Endothelial cell (in vitro differentiated cells): Measurements from ENCODE around the gene MAVS. TPM values are rescaled to one million over a fixed set of nuclear protein-coding genes. Genes with fewer than 3 reads are reported as not detected.
"Not testable (repeated sequence)": the region's sequence is repeated elsewhere in the genome, so short reads cannot be mapped to it uniquely, and the experiment has no call there.

Experiments used
- DNase-seq: peaks from one replicate; pipeline ENCODE4 v3.0.0; 2021; ENCODE audit warnings: low spot score
- H3K27ac Mint-ChIP-seq: one replicate; pipeline ENCODE4 v1.8.0; 2021; ENCODE audit warnings: mixed read lengths, inconsistent platforms; ENCODE audit not compliant: unreplicated experiment
- H3K27me3 Mint-ChIP-seq: one replicate; pipeline ENCODE4 v1.8.0; 2021; ENCODE audit warnings: mild to moderate bottlenecking, moderate library complexity, mixed read lengths, inconsistent platforms; ENCODE audit not compliant: unreplicated experiment
- H3K36me3 Mint-ChIP-seq: one replicate; pipeline ENCODE4 v1.8.0; 2021; ENCODE audit warnings: mild to moderate bottlenecking, low read depth, mixed read lengths, inconsistent platforms; ENCODE audit not compliant: unreplicated experiment
- H3K4me1 Mint-ChIP-seq: one replicate; pipeline ENCODE4 v1.8.0; 2021; ENCODE audit warnings: mild to moderate bottlenecking, mixed read lengths, inconsistent platforms; ENCODE audit not compliant: unreplicated experiment
- H3K4me3 Mint-ChIP-seq: one replicate; pipeline ENCODE4 v1.8.0; 2021; ENCODE audit warnings: mild to moderate bottlenecking, mixed read lengths, inconsistent platforms; ENCODE audit not compliant: unreplicated experiment
- H3K9me3 Mint-ChIP-seq: one replicate; pipeline ENCODE4 v1.8.0; 2021; ENCODE audit warnings: mixed read lengths, inconsistent platforms; ENCODE audit not compliant: unreplicated experiment
- CTCF ChIP-seq: fragments of 200-600 bp; sonication (generic); IDR thresholded peaks from one replicate; pipeline ENCODE4 v1.5.0; 2021; ENCODE audit warnings: antibody characterized with exemption; ENCODE audit not compliant: unreplicated experiment
- total RNA-seq: library from RNA; stranded (reverse); fragmentation: NEBNext Ultra II Directional; extraction: Animal tissue kit (Norgen Biotek cat#: 25700); gene quantifications from one replicate; pipeline ENCODE4 v1.2.1, GENCODE V29; 2021; ENCODE audit not compliant: unreplicated experiment

MAVS gene
- total RNA-seq, 1 donor from 2014 or later, result 111 TPM

DNA sequence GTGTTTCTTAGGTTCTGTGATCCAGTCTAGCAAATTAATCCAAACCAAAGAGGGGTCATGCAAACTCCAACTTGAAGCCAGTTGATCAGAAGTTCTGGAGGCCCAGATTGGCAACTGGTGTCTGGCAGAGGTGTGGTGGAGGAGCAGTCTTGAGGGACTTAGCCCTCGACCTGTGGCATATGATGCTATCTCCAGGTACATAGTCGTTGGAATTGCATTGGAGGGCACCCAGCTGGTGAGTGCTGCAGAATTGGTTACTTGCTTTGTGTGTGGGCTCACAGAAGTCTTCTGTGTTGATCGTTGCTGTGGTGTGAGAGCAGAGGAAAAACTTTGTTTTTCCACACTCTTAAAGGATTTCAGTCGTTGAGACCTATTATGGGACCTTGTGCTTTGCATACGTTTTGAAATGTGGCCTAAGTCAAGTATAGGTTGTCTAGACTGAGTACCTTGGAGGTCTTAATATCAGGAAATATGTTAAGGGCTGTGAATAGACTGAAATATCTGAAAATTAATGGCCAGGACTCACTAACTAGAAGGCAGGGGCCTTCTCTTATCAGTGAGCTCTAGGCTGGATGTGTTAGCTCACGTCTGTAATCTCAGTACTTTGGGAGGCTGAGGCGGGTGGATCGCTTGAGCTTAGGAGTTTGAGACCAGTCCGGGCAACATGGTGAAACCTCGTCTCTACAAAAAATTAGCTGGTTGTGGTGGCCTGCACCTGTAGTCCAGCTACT lies 50.4 kb downstream of the MAVS start:
- peak overlapping the region; percentile 2 for H3K4me3 Mint-ChIP-seq
- TF ChIP-seq CTCF, result no peak
- peaks cover 34% of the 10 kb centered on the region for H3K4me1 Mint-ChIP-seq
- no peaks in the 10 kb centered on the region for H3K27me3 Mint-ChIP-seq
- H3K36me3 Mint-ChIP-seq, result peaks cover 10% of the 10 kb centered on the region
- H3K27ac Mint-ChIP-seq, result peak overlapping the region; percentile 13
- H3K9me3 Mint-ChIP-seq, result no peaks in the 10 kb centered on the region
- no peak for DNase-seq

DNA sequence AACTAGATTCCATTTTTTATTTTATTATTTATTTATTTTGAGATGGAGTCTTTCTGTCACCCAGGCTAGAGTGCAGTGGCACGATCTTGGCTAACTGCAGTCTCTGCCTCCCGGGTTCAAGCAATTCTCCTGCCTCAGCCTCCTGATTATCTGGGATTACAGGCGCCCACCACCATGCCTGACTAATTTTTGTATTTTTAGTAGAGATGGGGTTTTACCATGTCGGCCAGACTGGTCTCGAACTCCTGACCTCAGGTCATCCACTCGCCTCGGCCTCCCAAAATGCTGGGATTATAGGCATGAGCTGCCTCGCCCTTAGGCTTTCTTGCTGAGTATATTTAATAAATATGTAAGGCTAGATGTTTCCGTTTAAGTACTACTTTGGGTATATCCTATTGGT lies 51.5 kb downstream of the MAVS start:
- H3K4me1 Mint-ChIP-seq, result peaks cover 24% of the 10 kb centered on the region
- DNase-seq, H3K27ac Mint-ChIP-seq, H3K4me3 Mint-ChIP-seq, H3K36me3 Mint-ChIP-seq, H3K9me3 Mint-ChIP-seq, H3K27me3 Mint-ChIP-seq: not testable (repeated sequence)

DNA sequence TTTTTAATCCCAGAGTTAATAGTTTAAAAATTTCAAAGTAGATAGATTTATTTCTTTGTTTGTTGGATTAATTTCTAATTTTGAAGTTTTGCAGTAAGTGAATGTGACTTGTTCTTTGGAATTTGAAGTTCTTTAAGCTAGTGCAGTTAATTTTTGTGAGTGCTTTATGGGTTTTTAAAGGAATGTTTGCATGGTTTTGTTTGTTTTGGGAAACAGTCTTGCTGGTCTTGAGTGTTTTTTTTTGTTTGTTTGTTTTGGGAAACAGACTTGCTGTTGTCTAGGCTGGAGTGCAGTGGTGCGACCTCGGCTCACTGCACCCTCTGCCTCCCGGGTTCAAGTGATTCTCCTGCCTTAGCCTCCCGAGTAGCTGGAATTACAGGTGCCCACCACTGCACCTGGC lies 52.0 kb downstream of the MAVS start:
- no peaks in the 10 kb centered on the region for H3K9me3 Mint-ChIP-seq
- DNase-seq, result no peak
- peaks cover 7% of the 10 kb centered on the region for H3K36me3 Mint-ChIP-seq
- H3K27ac Mint-ChIP-seq, result peak overlapping the region; percentile 57
- H3K4me1 Mint-ChIP-seq, result peaks cover 22% of the 10 kb centered on the region
- no peak for TF ChIP-seq CTCF
- H3K27me3 Mint-ChIP-seq, result no peaks in the 10 kb centered on the region
- H3K4me3 Mint-ChIP-seq, result no peak overlapping the region

- DNase-seq, result no peak
- H3K27me3 Mint-ChIP-seq, result no peaks in the 10 kb centered on the region
- no peaks in the 10 kb centered on the region for H3K9me3 Mint-ChIP-seq
- no peak for TF ChIP-seq CTCF
- no peak overlapping the region for H3K27ac Mint-ChIP-seq
- peaks cover 18% of the 10 kb centered on the region for H3K4me1 Mint-ChIP-seq
- peak overlapping the region; percentile 65 for H3K4me3 Mint-ChIP-seq
- H3K36me3 Mint-ChIP-seq, result peaks cover 3% of the 10 kb centered on the region
These were observed 53.6 kb downstream of the MAVS start for GRCh38 chr20:3900187-3900604.

DNA sequence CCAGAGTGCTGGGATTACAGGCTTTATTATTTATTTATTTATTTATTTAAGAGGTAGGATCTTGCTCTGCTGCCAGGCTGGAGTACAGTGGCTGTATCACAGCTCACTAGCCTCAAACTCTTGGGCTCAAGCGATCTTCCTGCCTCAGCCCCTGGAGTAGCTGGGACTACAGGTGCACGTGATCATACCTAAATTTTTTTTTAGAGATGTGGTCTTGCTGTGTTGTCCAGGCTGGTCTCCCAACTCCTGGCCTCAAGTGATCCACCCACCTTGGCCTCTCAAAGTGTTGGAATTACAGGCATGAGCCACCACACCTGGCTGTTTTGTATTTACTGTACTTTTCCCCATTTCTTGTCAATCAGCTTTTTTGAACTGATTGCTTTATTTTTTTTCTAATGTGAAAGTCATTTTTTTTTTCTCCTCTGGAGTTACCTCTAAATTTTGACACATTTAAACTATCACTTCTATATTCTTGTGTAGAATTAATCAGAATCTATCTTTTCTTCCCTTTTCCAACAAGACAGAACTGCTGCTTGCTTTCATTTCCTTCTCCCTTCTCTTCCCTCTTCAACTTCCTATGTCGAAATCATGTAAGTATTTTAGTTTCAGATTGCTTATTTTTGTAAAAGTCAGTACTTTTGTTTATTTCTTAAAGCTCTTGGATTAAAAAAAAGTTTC lies 54.5 kb downstream of the MAVS start:
- Mint-ChIP-seq H3K4me3 (no peak overlapping the region), H3K27me3 (no peaks in the 10 kb centered on the region), H3K27ac (peak overlapping the region; percentile 33), H3K36me3 (no peaks in the 10 kb centered on the region), H3K9me3 (no peaks in the 10 kb centered on the region), H3K4me1 (peaks cover 15% of the 10 kb centered on the region)
- no peak for DNase-seq
- no peak for TF ChIP-seq CTCF
